ENCODE measurements around the gene ARRDC5.
"Not testable (repeated sequence)": the region's sequence is repeated elsewhere in the genome, so short reads cannot be mapped to it uniquely, and the experiment has no call there.

Gene ARRDC5

GRCh38 chr19:4909897-4910593, 7.3 kb upstream of the ARRDC5 start:
- peak; percentile 91 for DNase-seq

GRCh38 chr19:4909156-4909896, 6.6 kb upstream of the ARRDC5 start, which contains the start of gene UHRF1:
Gene UHRF1 (plus strand): TSS chr19:4909501. CDS start chr19:4910886, 1,385 bp downstream.
- no peak for DNase-seq

GRCh38 chr19:4908781-4909155, 6.1 kb upstream of the ARRDC5 start:
- DNase-seq = no peak

- no peak for DNase-seq
Measured at GRCh38 chr19:4908360-4908759, 5.7 kb upstream of the ARRDC5 start.

- DNase-seq = no peak
Measured at GRCh38 chr19:4906963-4907362, 4.3 kb upstream of the ARRDC5 start.

GRCh38 chr19:4904481-4904880, 1.8 kb upstream of the ARRDC5 start:
- DNase-seq = no peak

GRCh38 chr19:4900879-4901278, 1.8 kb downstream of the ARRDC5 start:
- not testable (repeated sequence) for DNase-seq

GRCh38 chr19:4897146-4897545, 5.5 kb downstream of the ARRDC5 start:
- DNase-seq = no peak

- DNase-seq = no peak
Measured at GRCh38 chr19:4896372-4896771, 6.3 kb downstream of the ARRDC5 start.

GRCh38 chr19:4892962-4893361, 9.7 kb downstream of the ARRDC5 start:
- not testable (repeated sequence) for DNase-seq

- DNase-seq = no peak
Measured at GRCh38 chr19:4891066-4891465, 11.6 kb downstream of the ARRDC5 start.

- DNase-seq = no peak
Measured at GRCh38 chr19:4889034-4889815, 13.5 kb downstream of the ARRDC5 start.

GRCh38 chr19:4887803-4888202, 14.9 kb downstream of the ARRDC5 start:
- DNase-seq = not testable (repeated sequence)

GRCh38 chr19:4884993-4885392, 17.7 kb downstream of the ARRDC5 start:
- not testable (repeated sequence) for DNase-seq

- DNase-seq = not testable (repeated sequence)
Measured at GRCh38 chr19:4882874-4883273, 19.8 kb downstream of the ARRDC5 start.

- DNase-seq = no peak
Measured at GRCh38 chr19:4879041-4879440, 23.7 kb downstream of the ARRDC5 start.

GRCh38 chr19:4878491-4878968, 24.2 kb downstream of the ARRDC5 start:
- no peak for DNase-seq

- DNase-seq = no peak
Measured at GRCh38 chr19:4877753-4878490, 24.8 kb downstream of the ARRDC5 start.

GRCh38 chr19:4873930-4874329, 28.8 kb downstream of the ARRDC5 start:
- DNase-seq = no peak

- no peak for DNase-seq
Measured at GRCh38 chr19:4871711-4872110, 31.0 kb downstream of the ARRDC5 start.

- no peak for DNase-seq
Measured at GRCh38 chr19:4870025-4870700, 32.5 kb downstream of the ARRDC5 start.

GRCh38 chr19:4868286-4868834, 34.3 kb downstream of the ARRDC5 start:
- DNase-seq = no peak
